HAP-1 (cell line): ENCODE measurements around the gene RPLP2.

ENCODE experiments used
- DNase-seq, 2 experiments: peaks; one replicate each; pipeline ENCODE4 v3.0.0-alpha.2; 2016 to 2020; ENCODE audit warnings: low spot score in 2 of 2
- H3K27me3 ChIP-seq: fragments of 250-450 bp; sonication (Bioruptor Pico); 2 replicates; pipeline ENCODE4 v1.5.1; 2020; ENCODE audit warnings: low read depth, mild to moderate bottlenecking, moderate library complexity
- H3K36me3 ChIP-seq: fragments of 250-450 bp; sonication (Bioruptor Pico); replicated peaks from 2 replicates; pipeline ENCODE4 v1.5.1; 2020; ENCODE audit warnings: mild to moderate bottlenecking
- H3K4me1 ChIP-seq: fragments of 250-450 bp; sonication (Bioruptor Pico); 2 replicates; pipeline ENCODE4 v1.5.1; 2020; ENCODE audit warnings: mild to moderate bottlenecking
- H3K4me3 ChIP-seq: fragments of 250-450 bp; sonication (Bioruptor Pico); 2 replicates; pipeline ENCODE4 v1.5.1; 2020; ENCODE audit warnings: mild to moderate bottlenecking, moderate library complexity
- H3K9me3 ChIP-seq: fragments of 250-450 bp; sonication (Bioruptor Pico); 2 replicates; pipeline ENCODE4 v1.5.1; 2020; ENCODE audit warnings: mild to moderate bottlenecking, moderate library complexity
- in situ Hi-C: fragments of 300-500 bp; cut with MboI; formaldehyde crosslinking; loops from 3 replicates; pipeline ENCODE4 v1.14.3; 2020; ENCODE audit warnings: low sequenced_read_pairs, inconsistent platforms, mixed read lengths

Gene RPLP2

DNA sequence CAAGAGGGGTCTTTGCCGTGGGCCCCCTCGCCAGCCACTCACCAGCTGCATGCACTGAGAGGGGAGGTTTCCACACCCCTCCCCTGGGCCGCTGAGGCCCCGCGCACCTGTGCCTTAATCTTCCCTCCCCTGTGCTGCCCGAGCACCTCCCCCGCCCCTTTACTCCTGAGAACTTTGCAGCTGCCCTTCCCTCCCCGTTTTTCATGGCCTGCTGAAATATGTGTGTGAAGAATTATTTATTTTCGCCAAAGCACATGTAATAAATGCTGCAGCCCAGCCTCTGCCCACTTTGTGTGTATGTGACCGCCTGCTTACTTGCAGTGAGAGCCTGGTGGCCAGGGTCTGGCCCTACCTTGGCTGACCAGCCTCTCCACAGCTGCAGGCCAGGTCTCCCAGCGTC is 15.2 kb downstream of the RPLP2 start:
- Histone ChIP-seq H3K27me3 (no peaks in the 10 kb centered on the region), H3K36me3 (peaks cover 8% of the 10 kb centered on the region; the same call in 1 of the 2 replicates)
- in situ Hi-C loops = no loop called here

DNA sequence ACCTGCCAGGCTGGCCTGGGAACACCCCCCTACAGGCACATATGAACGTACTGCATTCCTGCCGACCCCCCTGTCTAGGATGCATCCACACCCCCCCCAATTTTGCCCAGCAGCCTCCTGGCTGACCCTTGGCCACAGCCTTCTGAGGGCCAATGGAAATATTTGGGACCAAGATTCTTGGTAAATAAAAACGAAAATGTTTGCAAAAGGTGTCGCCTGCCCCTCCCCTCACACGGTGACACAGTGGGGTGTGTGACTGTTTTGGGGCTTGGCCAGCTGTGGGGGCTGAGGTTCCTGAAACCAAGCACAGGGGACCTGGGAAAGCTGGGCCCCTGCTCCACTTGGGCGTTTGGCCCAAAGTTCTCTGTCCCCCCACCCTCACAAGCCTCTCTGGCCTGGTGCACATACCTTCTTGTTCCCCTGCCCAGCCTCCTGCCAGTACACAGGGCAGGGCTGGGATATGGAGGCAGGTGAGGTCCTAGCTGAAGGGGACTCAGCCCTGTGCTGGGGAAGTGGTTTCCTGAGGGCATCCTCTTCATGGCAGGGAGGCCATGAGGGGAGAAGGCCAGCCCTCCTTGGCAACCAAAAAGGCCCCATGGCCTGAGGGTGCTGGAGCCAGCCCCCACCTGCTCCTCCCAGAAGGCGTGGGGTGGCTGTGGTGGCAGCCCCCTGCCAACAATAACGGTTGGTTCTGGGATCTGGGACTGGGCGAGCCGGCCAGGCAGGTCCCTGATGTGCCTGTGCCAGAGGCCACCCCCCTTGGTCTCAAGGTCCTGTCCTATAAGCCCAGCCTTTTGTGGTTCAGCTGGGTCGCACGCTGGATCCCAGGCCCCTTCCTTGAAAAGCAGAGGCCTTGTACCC is 15.8 kb downstream of the RPLP2 start:
- Histone ChIP-seq H3K4me1 (peaks cover 19% of the 10 kb centered on the region), H3K36me3 (peaks cover 8% of the 10 kb centered on the region; the same call in 1 of the 2 replicates), H3K4me3 (no peak overlapping the region), H3K9me3 (no peaks in the 10 kb centered on the region), H3K27me3 (no peaks in the 10 kb centered on the region)
- in situ Hi-C loops = no loop called here
- DNase-seq = no peak

More for the DNA sequence above, 15.2 kb downstream of the RPLP2 start:
- DNase-seq = no peak
- H3K4me1 ChIP-seq = peaks cover 19% of the 10 kb centered on the region
- no peak overlapping the region for H3K4me3 ChIP-seq
- no peaks in the 10 kb centered on the region for H3K9me3 ChIP-seq

- DNase-seq = no peak
- Histone ChIP-seq H3K27me3 (no peaks in the 10 kb centered on the region), H3K36me3 (peaks cover 8% of the 10 kb centered on the region; the same call in 1 of the 2 replicates), H3K4me1 (peaks cover 25% of the 10 kb centered on the region), H3K4me3 (no peak overlapping the region), H3K9me3 (no peaks in the 10 kb centered on the region)
- in situ Hi-C loops = no loop called here
Measured at GRCh38 chr11:826227-826621, 16.5 kb downstream of the RPLP2 start.

GRCh38 chr11:826836-827145 is 17.0 kb downstream of the RPLP2 start:
- H3K4me1 ChIP-seq = peaks cover 31% of the 10 kb centered on the region
- 0 out of 2 replicates have a peak, but pooled peaks cover 8% of the 10 kb centered on the region for H3K36me3 ChIP-seq
- H3K4me3 ChIP-seq = peak overlapping the region; percentile 33
- H3K9me3 ChIP-seq = no peaks in the 10 kb centered on the region
- no peak for DNase-seq
- in situ Hi-C loops = no loop called here
- no peaks in the 10 kb centered on the region for H3K27me3 ChIP-seq

DNA sequence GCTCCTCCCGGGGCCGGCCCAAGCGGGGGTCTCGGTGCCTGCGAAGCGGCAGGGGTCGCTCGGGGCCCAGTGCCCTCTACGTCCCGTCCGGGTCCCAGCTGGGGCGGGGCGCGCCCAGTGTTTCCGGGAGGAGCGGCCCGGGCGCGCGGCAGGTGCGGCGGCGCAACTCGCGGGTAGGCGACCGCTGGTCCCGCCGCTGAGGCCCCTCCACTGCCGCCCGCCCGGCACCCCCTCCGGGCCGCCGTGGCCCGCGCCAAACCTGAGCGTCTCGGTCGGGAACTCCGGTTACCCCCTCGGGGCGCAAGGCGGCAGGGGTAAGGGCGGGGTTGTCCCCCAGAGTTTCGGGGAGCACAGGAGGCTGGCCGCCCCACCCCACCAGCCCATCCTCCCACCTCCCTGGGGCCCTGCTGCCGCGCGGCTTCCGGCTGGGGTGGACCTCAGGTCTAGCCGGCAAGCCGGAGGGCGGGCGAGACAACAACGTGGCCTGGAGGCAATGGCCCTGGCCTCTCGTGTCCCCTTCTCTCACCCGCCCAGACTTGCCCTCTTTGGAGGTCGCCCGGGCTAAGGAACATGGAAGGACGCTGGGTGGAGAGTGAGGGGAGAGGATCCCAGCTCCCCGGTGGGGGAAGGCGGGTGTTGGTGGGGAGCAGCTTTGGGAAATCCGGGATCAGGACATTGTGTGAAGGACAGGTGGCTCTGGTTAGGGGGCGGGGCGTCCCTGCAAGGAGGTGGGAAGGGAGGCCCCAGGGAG is 17.6 kb downstream of the RPLP2 start:
- 0 out of 2 replicates have a peak, but pooled peaks cover 8% of the 10 kb centered on the region for H3K36me3 ChIP-seq
- H3K27me3 ChIP-seq = no peaks in the 10 kb centered on the region
- peak overlapping the region; percentile 33 for H3K4me3 ChIP-seq
- peak in 1 of 2 experiments; percentile 79 for DNase-seq
- no peaks in the 10 kb centered on the region for H3K9me3 ChIP-seq
- H3K4me1 ChIP-seq = peaks cover 35% of the 10 kb centered on the region
- in situ Hi-C loops = no loop called here

DNA sequence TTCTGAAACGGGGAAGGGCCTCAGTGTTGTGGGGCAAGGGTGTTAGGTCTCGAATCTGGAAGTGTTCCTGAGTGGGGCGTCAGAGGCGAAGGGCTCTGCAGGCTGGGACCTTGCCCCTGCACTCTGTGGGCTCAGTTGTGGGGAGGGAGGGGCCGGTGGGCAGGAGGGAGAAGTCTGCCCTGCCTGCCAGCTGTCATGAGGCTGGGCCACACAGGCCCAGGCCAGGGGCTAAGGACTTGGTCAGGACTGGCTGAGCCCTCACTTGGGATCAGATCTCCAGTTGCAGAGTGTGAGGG is 18.1 kb downstream of the RPLP2 start, which contains the start of gene CRACR2B:
Gene CRACR2B (plus strand): TSS at position 23 of the 296 bp plus-strand sequence. CDS start 689 bp downstream, outside the sequence.
- DNase-seq = no peak
- Histone ChIP-seq H3K4me1 (peaks cover 35% of the 10 kb centered on the region), H3K4me3 (peak within 1 kb of the TSS; percentile 33), H3K36me3 (0 out of 2 replicates have a peak, but pooled peaks cover 8% of the 10 kb centered on the region), H3K27me3 (no peaks in the 10 kb centered on the region), H3K9me3 (no peaks in the 10 kb centered on the region)
- in situ Hi-C loops = no loop called here

GRCh38 chr11:828506-829175 is 18.9 kb downstream of the RPLP2 start:
- no peak overlapping the region for H3K4me3 ChIP-seq
- H3K27me3 ChIP-seq = no peaks in the 10 kb centered on the region
- H3K36me3 ChIP-seq = 0 out of 2 replicates have a peak, but pooled peaks cover 8% of the 10 kb centered on the region
- peaks cover 36% of the 10 kb centered on the region for H3K4me1 ChIP-seq
- no peaks in the 10 kb centered on the region for H3K9me3 ChIP-seq
- in situ Hi-C loops = no loop called here
- DNase-seq = no peak

DNA sequence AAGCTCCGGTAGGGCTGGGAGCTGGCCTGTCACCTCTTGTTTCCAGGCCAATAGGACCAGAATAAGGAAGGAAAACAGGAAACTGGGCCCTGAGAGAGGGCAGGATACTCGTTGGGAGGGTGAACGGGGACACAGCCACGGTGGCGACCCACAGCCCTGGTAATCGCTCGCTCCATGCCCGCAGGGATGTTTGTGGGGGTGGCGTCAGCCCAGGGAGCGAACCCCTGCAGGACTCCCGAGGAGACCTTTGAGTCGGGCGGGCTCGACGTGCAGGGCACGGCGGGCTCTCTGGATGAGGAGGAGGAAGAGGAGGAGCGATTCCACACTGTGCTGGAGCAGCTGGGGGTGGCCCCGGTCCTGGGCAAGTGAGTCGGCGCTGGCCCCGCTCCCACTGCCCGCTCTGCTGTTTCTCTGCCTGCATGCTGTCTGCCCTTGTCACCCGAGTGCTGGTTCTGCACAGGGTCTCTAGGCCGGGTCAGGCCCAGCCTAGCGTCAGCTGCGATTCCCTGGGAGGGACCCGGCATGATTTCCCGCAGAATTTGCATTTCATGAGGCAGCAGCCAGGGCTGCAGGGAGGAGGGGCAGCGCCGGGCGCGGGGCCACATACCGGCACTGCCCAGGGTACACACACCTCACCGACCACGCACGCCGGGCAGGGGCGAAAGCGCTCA is 19.5 kb downstream of the RPLP2 start:
- in situ Hi-C loops = no loop called here
- H3K4me3 ChIP-seq = no peak overlapping the region
- peaks cover 43% of the 10 kb centered on the region for H3K4me1 ChIP-seq
- H3K9me3 ChIP-seq = no peaks in the 10 kb centered on the region
- H3K27me3 ChIP-seq = no peaks in the 10 kb centered on the region
- 0 out of 2 replicates have a peak, but pooled peaks cover 4% of the 10 kb centered on the region for H3K36me3 ChIP-seq
- DNase-seq = no peak

- peaks cover 5% of the 10 kb centered on the region; the same call in 1 of the 2 replicates for H3K36me3 ChIP-seq
- H3K4me1 ChIP-seq = peaks cover 49% of the 10 kb centered on the region
- no peaks in the 10 kb centered on the region for H3K27me3 ChIP-seq
- in situ Hi-C loops = no loop called here
- no peaks in the 10 kb centered on the region for H3K9me3 ChIP-seq
- peak overlapping the region; percentile 45 for H3K4me3 ChIP-seq
- no peak for DNase-seq
Measured at GRCh38 chr11:829847-830294, 20.1 kb downstream of the RPLP2 start.

GRCh38 chr11:830295-831117 is 20.7 kb downstream of the RPLP2 start:
- H3K27me3 ChIP-seq = no peaks in the 10 kb centered on the region
- H3K4me3 ChIP-seq = peak overlapping the region; percentile 45
- H3K36me3 ChIP-seq = peaks cover 5% of the 10 kb centered on the region; the same call in 1 of the 2 replicates
- H3K9me3 ChIP-seq = no peaks in the 10 kb centered on the region
- DNase-seq = peak; percentile 86 to 94
- H3K4me1 ChIP-seq = peaks cover 49% of the 10 kb centered on the region
- in situ Hi-C loops = no loop called here

DNA sequence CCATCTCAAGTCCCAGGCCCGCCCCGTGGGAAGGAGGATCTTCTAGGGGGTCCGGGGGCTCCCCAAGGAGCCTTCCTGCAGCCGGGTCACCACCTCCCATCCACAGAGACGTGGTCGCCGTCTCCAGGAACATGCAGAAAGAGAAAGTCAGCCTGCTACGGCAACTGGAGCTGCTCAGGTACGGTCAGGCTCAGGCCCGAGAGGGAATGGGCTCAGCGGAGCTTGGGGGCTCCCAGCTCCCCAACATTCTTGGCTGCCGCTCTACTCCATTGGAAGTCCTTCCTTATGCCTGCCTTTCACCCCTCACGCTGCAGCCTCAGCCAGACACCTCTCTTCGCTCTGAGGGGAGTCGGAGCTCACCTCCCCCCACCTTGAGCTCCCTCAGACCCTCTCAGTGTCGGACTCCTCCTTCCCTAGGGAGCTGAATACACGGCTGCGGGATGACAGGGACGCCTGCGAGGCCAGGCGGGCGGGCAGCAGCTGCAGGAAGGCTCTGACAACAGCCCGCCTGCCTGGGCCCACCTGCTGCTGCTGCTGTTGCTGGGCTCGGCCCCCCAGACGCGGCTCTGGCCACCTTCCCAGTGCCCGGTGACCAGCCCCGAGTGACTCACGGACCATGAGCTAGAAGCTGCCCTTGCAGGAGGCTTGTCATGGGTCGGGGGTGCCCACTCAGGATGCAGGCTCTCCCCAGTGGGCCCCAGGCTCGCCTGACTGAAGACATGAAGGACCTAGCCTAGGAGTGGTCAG is 21.5 kb downstream of the RPLP2 start:
- Histone ChIP-seq H3K36me3 (peaks cover 11% of the 10 kb centered on the region), H3K4me1 (peaks cover 49% of the 10 kb centered on the region), H3K9me3 (no peaks in the 10 kb centered on the region), H3K27me3 (no peaks in the 10 kb centered on the region), H3K4me3 (peak overlapping the region; percentile 45)
- no peak for DNase-seq
- in situ Hi-C loops = no loop called here

GRCh38 chr11:831961-832528 is 22.3 kb downstream of the RPLP2 start:
- in situ Hi-C loops = no loop called here
- Histone ChIP-seq H3K4me1 (peaks cover 44% of the 10 kb centered on the region), H3K36me3 (peaks cover 18% of the 10 kb centered on the region), H3K9me3 (no peaks in the 10 kb centered on the region), H3K4me3 (peak overlapping the region; percentile 47), H3K27me3 (no peaks in the 10 kb centered on the region)
- no peak for DNase-seq
